Measurements from ENCODE around the gene TNXB.
"Not testable (repeated sequence)": the region's sequence is repeated elsewhere in the genome, so short reads cannot be mapped to it uniquely, and the experiment has no call there.

- not testable (repeated sequence) for TF ChIP-seq POLR2A, POLR2AphosphoS5, CTCF, EP300 (IDR thresholded peaks at IDR 0.05)
Measured at GRCh38 chr6:31996385-31996784, 112.8 kb downstream of the TNXB start.
